ENCODE data around the gene ABHD14A. TPM values are rescaled to one million over a fixed set of nuclear protein-coding genes. Genes with fewer than 3 reads are reported as not detected.
"Not testable (repeated sequence)": the region's sequence is repeated elsewhere in the genome, so short reads cannot be mapped to it uniquely, and the experiment has no call there.

Gene ABHD14A
- total RNA-seq, 1 experiment from 2014 or later: 14.8 TPM

DNA sequence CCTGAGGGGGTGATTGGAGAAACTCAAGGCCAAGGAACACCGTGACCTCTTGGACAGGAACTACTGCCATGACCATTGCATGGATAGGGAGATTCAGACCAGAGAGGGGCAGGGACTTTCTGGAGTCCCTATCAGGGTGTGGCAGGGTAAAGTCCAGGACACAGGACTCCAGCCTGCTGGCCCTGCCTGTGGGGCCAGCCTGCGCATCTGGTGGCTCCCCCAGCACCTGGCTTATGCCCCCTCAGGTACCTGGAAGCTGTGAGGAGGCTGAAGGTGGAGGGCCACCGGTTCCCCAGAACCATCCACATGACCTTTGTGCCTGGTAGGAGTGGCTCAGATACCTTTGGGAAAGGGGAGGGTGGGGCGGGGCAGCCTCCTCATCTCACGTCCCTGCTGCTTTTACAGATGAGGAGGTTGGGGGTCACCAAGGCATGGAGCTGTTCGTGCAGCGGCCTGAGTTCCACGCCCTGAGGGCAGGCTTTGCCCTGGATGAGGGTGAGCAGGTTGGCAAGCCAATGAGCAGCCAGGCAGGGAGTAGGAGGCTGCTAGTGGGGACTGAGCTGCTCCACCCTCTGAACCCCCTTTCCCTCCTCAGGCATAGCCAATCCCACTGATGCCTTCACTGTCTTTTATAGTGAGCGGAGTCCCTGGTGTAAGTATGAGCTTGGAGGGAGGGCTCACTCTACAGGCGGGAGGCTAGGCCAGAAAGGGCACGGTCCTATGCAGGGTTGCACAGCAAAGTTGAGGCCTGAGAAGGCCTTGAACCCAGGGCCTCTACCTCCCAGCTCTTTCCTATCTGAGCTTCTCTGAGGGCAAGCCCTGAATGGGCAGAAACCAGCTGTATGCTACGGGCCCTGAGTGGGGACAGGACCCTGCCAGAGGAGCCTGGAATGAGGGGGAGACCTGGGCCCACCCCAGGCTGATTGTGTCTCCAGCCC lies 11.4 kb downstream of the ABHD14A start:
- in situ Hi-C loops (cut with HindIII; ENCODE audit: low sequenced_read_pairs): no loop called here
- DNase-seq (ENCODE audit: low spot score): no peak

GRCh38 chr3:51987568-51987967 lies 12.7 kb downstream of the ABHD14A start:
- DNase-seq (ENCODE audit: low spot score): no peak
- in situ Hi-C loops (cut with HindIII; ENCODE audit: low sequenced_read_pairs): no loop called here

DNA sequence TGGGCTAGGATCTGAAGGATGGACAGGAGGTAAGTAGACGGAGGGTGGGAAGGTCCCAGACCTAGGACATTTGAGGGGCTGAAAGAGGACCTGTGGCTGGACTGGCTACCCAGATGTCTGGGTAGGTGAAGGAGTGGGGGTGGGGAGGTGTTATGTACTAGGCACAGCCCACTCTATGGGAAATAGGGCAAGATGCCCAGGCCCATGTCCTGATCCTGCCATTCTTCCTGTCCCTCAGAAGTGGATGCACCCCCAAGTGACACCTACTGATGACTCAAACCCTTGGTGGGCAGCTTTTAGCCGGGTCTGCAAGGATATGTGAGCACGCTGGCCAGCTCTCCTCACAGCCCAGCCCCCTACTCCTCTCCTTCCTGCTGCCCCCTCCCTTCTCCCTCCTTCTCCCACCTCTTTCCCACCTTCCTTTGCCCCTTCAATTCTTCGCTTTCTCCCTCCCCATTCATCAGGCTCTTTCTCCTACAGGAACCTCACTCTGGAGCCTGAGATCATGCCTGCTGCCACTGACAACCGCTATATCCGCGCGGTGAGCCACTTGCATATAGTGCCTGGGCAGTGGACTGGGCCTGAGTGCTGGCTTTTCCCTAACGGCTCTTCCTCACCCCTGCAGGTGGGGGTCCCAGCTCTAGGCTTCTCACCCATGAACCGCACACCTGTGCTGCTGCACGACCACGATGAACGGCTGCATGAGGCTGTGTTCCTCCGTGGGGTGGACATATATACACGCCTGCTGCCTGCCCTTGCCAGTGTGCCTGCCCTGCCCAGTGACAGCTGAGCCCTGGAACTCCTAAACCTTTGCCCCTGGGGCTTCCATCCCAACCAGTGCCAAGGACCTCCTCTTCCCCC lies 13.7 kb downstream of the ABHD14A start:
- in situ Hi-C loops (cut with HindIII; ENCODE audit: low sequenced_read_pairs): no loop called here
- no peak for DNase-seq (ENCODE audit: low spot score)

GRCh38 chr3:51990501-51990971 lies 15.7 kb downstream of the ABHD14A start:
- DNase-seq (ENCODE audit: low spot score); in situ Hi-C loops (cut with HindIII; ENCODE audit: low sequenced_read_pairs): not testable (repeated sequence)

GRCh38 chr3:51992017-51992682 lies 17.3 kb downstream of the ABHD14A start:
- no peak for DNase-seq (ENCODE audit: low spot score)
- in situ Hi-C loops (cut with HindIII; ENCODE audit: low sequenced_read_pairs): no loop called here

GRCh38 chr3:51993657-51994056 lies 18.8 kb downstream of the ABHD14A start:
- in situ Hi-C loops (cut with HindIII; ENCODE audit: low sequenced_read_pairs); DNase-seq (ENCODE audit: low spot score): not testable (repeated sequence)

DNA sequence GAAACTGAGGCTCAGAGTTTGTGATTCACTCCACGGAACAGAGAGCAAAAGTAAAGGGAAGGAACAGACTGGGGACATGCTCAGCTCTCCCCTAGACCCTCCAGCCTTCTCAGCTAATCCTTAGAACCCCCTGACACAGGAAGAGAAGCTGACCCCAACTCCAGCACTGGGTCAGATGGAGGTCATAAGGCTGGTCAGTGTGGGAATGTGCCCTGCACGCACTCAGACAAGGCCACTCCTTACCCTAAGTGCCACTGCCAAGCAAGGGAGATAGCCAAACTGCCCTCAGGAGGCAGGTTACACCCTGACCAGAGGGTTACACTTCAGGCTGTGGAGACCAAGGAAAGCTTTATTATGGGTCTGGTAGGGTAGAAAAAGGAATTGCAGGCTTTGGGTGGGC lies 19.7 kb downstream of the ABHD14A start:
- no peak for DNase-seq (ENCODE audit: low spot score)
- in situ Hi-C loops (cut with HindIII; ENCODE audit: low sequenced_read_pairs): no loop called here

DNA sequence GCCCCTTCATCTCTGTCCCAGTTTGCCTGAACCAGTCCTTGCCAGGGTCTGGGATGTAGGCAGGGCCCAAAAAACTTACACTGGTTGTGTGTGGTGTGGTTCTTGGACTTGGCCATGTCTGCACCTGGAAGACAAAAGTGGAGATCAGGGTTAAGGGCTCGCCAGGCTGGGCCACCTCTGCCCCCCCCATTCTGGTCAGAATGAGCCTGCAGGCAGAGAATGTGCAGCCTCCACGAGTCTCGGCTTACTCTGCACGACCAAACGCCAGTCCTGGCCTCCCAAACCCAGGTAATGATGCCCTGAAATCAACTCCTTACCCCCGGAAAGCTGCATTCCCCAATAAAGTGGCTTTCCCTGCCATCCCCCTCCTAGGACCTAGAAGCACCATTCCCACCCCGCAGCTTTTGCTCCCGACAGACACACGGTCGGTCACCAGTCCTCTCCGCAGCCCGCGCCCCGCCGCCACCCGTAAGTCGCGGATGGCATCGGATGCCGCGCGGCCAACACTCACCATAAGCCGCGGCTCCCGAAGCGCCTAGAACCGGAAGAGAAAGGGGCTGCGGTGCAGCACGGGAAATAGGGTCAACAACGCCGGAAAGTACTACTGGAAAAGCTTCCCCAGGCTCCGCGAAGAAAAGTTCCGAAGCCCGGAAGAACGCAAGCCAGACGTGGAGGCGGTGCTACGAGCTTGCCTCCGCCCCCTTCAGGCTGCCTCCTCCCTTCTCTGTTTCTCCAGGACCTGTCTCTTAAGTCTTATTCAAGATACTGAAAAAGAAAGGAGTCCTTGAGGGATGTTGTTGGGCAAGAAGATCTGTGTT lies 20.7 kb downstream of the ABHD14A start, which contains the start of gene RPL29:
RPL29 (minus strand) TSS at position 550 of the 818 bp plus-strand sequence; CDS start at position 116, 434 bp downstream.
- DNase-seq (ENCODE audit: low spot score): peak; percentile 94
- in situ Hi-C loops (cut with HindIII; ENCODE audit: low sequenced_read_pairs): no loop called here

GRCh38 chr3:51997172-51997571 lies 22.3 kb downstream of the ABHD14A start:
- in situ Hi-C loops (cut with HindIII; ENCODE audit: low sequenced_read_pairs): no loop called here
- no peak for DNase-seq (ENCODE audit: low spot score)

DNA sequence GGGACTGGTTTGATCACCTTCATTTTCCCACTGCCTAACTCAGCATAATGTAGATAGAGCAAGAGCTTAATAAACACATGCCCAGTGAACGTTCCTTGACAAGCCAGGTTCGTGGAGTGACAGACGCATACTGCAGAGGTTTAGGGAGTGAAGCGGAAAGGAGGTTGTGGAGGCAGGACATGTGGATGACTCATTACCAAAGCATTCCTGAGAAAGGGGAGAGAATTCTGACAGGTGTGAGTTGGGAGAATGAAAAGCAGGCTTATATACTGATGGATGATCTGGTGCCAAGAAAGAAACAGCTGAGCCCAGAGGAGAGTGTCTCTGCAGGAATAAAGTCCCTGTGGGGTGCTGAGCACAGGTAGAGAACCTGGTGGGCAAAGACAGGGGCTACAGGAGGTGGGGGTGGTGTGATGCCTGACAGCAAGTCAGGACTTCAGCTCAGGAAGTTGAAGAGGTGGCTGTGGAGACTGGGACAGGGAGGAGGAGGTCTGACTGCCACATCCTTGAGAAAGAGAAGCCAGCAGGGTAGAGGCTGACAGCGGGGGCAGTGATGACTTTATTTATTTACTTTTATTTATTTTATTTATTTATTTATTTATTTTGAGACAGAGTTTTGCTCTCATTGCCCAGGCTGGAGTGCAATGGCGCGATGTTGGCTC lies 23.2 kb downstream of the ABHD14A start:
- in situ Hi-C loops (cut with HindIII; ENCODE audit: low sequenced_read_pairs): no loop called here
- no peak for DNase-seq (ENCODE audit: low spot score)

- DNase-seq (ENCODE audit: low spot score): no peak
- in situ Hi-C loops (cut with HindIII; ENCODE audit: low sequenced_read_pairs): no loop called here
Observed at GRCh38 chr3:51998774-51999173, 23.9 kb downstream of the ABHD14A start.

- DNase-seq (ENCODE audit: low spot score): no peak
- in situ Hi-C loops (cut with HindIII; ENCODE audit: low sequenced_read_pairs): no loop called here
Observed at GRCh38 chr3:51999846-52000245, 25.0 kb downstream of the ABHD14A start.

- in situ Hi-C loops (cut with HindIII; ENCODE audit: low sequenced_read_pairs): no loop called here
Observed at GRCh38 chr3:52001443-52001974, 26.6 kb downstream of the ABHD14A start.

DNA sequence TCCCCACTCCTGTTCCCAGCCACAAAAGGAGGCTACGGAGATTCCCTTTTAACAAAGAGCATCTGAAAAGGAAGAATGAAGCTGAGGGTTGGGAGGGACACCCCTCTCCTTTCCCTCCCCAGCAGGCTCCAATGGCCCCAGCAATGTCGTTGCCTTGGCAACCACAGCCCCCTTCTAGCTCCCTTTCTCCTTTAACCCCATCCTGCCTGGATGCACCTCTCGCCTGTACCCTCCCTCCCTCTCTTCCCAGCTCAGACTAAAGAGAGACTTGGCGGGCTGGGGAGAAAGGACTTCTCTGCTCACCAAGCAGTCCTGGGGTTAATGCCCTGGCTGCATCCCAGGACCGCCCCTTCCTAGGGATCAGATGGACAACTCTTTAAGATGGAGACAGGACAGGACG lies 27.9 kb downstream of the ABHD14A start:
- in situ Hi-C loops (cut with HindIII; ENCODE audit: low sequenced_read_pairs): no loop called here
- no peak for DNase-seq (ENCODE audit: low spot score)

More at GRCh38 chr3:52001443-52001974, 26.6 kb downstream of the ABHD14A start:
- peak; percentile 88 for DNase-seq (ENCODE audit: low spot score)

GRCh38 chr3:52004163-52004787 lies 29.4 kb downstream of the ABHD14A start:
- in situ Hi-C loops (cut with HindIII; ENCODE audit: low sequenced_read_pairs): no loop called here
- DNase-seq (ENCODE audit: low spot score): no peak

DNA sequence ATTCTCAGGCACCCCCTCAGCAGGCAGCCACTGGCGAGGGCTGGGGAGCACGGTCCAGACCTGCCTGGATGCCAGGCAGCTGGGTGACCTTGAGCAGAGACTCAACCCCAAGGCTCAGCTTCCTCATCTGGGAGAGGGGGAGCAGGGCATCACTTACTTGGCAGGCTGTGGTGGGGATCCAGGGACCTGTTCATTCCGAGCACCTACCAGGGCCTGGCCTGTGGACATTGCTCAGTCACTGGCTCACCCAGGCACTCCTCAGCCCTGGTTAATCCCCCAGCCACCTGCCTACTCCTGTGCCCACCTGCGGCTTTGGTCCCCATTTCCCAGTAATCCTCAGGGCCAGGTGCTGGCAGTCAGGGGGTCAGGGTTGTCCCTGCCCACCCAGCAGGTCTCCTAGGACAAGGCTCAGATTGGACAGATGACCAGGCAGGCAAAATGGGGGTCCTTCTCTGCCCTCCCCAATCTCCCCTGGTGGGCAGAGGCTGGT lies 30.1 kb downstream of the ABHD14A start:
- DNase-seq (ENCODE audit: low spot score): no peak
- in situ Hi-C loops (cut with HindIII; ENCODE audit: low sequenced_read_pairs): no loop called here

DNA sequence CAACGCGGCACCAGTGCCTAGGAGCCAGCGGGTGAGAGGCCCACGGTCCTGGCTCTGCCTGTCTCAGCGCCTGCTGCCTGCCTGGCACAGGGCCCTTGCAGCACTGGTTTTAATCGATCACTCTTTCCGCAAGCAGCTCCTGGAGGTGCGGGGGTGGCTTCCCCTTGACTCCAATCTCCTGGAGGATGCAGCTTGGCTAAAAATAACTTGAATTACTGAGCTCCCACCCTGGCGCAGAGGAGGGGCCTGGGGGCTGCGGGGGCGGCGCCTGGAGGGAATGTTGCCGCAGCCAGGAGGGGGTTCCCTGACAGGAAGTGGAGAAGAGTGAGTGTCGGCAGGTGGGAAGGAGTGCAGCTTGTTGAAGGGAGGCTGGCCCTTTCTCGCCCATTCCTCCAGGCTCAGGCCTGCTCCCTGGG lies 30.7 kb downstream of the ABHD14A start:
- no peak for DNase-seq (ENCODE audit: low spot score)
- in situ Hi-C loops (cut with HindIII; ENCODE audit: low sequenced_read_pairs): no loop called here

All from G401 (cell line).